ENCODE measurements around the gene ERGIC1.
"Not testable (repeated sequence)": the region's sequence is repeated elsewhere in the genome, so short reads cannot be mapped to it uniquely, and the experiment has no call there.

The ERGIC1 gene

DNA sequence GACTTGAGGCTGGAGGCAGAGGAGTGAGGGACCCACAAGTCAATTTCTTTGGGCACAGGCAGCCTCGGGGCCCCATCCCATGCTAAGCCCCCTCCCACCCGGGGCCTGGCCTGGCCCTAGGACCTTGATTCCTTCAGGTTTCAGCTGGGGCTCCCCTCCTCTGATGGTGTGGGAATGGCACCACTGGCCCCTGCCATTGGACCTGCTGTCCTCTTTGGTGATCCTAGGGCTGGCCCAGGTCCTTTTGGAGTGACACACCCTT lies 10.5 kb downstream of the ERGIC1 start:
- intact Hi-C loops (cut with DNase I), result no loop called here
- DNase-seq, result no peak

DNA sequence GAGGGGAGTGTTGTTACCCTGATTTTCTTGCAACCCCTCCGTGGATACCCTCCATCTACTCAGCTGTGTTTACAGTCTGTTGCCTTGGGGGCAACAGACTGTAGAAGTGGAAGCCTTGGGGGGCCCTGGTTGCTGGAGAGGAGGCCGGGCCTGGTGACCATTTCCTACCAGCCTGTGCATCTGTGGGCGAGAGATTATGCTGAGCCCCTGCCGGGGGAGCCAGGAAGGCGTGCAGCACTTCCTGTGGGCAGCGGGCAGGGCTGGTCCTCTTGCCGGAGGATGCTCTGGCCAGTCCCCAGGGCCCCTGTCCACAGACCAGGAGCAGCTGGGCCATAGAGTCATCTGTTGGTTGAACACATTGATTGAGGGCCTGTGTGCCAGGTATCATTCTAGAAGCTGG lies 11.1 kb downstream of the ERGIC1 start:
- intact Hi-C loops (cut with DNase I), result no loop called here

DNA sequence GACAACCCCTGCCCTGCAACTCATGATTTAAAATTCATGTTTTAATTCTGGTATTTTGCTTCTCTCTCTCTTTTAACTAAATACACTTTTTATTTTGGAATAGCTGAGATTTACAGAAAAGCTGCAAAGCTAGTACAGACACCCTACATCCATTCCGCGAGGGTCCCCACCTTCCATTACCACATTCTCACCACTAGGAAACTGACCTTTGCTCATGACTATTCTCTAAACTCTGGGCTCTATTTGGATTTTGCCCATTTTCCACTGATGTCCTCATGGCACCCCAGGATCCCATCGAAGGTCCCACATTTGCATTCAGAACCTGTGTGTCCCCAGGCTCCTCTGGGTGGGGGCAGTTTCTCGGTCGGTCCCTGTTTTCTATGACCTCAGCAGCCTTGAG lies 11.5 kb downstream of the ERGIC1 start:
- DNase-seq, result no peak
- intact Hi-C loops (cut with DNase I), result no loop called here

More for the DNA sequence above, 11.1 kb downstream of the ERGIC1 start:
- no peak for DNase-seq

DNA sequence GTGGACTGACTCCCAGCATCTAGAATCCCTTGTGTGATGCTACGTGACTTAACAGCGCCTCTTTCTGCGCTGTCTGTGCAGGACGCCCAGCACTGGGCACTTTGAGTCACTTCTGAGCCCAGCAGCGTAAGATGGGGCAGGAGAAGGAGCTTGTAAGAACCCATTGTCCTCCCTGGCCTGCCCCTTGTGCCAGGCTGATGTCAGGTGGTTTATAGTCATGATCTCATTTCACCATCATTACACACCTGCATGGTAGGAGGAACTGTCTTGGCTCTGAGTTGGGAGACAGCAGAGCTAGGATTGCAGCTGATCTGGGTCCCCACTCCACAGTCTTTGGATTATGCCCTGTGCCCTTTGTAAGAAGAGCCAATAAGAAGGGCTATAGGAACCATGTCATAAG lies 12.2 kb downstream of the ERGIC1 start:
- intact Hi-C loops (cut with DNase I), result no loop called here
- DNase-seq, result no peak

DNA sequence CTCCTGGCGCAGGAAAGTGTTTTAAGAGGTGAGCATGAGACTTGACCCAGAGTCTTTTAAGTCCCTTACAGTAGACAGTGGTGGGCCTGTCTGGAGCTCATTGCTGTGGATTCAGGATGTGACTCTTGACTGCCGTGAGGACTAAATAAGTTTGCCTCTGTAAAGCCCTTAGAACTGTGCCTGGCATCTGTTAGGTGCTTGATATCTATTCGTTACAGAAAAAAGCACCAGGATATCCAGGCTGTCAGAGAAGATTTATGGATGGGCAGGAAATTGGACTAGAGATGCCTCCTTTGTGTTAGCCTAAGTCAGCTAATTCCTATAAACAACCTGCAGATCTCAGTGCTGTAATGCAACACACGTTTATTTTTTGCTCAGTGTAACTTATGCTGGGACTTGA lies 12.6 kb downstream of the ERGIC1 start:
- no peak for DNase-seq
- intact Hi-C loops (cut with DNase I), result no loop called here

DNA sequence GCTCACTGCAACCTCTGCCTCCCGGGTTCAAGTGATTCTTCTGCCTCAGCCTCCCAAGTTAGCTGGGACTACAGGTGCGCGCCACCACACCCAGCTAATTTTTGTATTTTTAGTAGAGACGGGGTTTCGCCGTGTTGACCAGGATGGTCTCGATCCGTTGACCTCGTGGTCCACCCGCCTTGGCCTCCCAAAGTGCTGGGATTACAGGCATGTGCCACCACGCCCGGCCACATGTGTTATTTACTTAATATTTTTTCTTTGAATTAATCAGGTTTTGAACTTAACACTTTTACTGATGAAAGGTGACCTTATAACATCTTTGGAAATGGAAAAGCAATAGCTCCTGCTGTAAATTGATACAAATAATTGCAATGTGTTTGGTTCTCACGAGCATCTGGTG lies 13.5 kb downstream of the ERGIC1 start:
- DNase-seq; intact Hi-C loops (cut with DNase I): not testable (repeated sequence)

DNA sequence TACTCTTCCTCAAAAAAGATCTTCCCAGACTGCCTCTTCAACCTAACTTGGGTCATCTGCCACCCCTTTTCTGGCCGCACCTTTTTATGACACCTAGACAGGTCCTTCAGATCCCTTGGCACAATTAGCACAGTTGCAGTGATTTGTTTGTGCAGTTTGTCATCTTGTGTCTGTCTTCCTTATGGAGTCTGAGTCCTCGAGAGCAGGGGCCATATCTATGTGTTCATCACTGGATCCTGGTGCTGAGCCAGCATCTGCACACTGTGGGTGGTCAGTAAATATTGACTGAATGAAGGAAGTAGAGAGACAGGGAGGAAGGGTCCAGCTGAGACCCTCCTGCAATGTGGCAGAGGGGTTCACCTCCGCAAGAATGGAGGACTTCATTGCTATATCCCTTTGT lies 14.4 kb downstream of the ERGIC1 start:
- no peak for DNase-seq
- intact Hi-C loops (cut with DNase I), result no loop called here

DNA sequence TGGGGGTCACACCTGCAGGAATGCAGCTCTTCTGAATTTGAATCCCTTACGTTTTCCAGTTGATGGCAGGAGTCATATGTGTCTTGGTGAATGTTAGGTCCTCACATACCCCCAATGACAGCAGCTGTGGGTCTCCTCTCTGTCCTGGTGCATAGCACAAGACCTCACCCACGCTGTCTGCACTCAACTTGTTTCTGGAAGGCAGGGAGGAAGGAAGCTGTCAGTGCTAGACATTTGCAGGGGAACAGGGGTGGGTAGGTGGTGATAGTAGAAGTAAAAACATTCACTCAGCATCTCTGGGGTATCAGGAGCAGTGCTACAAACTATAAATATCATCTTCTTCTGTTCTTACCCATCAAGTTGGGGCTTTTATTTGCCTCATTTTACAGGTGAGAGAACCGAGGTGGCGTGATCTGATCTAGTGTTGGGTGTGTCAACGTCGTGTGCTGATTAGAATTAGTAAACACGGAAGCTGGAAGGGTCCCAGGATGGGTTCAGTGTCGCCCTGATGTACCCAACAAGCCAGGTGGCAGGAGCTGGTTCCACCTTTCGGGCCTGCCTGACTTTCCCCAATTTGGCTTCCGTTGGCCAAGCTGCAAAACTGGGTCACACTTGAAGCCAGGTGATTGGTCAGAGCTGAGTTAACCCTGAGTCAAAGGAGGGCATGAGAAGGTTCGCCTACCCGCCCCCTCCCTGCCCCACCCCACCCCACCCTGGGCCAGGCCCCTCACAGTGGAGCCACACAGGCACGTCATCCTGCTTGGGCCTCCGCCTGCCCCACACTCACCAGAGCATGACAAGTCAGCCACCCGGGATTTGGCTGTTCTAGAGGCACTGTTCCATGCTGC lies 15.8 kb downstream of the ERGIC1 start:
- no peak for DNase-seq

DNA sequence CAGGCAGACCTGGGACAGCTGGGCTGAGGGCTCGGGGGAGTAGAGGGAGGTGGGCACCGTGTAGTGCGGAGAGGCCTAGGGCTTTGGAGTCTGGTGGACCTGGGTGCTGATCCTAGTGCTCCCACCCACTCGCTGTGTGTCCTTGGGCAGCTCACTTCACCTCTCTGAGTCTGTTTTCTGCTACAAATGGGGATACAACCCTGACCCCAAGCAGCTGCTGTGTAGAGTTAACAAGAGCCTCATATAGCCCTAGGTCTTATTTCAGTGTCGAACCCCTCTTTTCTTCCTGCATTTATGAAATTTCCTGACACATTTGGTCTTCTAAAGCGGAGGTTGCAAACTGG lies 16.4 kb downstream of the ERGIC1 start:
- intact Hi-C loops (cut with DNase I), result loop anchor here (5.0 kb wide), 1 partner anchor 558 kb away; no protein-coding TSS in a partner anchor
- DNase-seq, result no peak

More for the DNA sequence above, 15.8 kb downstream of the ERGIC1 start:
- intact Hi-C loops (cut with DNase I), result loop anchor here (5.0 kb wide), 1 partner anchor 558 kb away; no protein-coding TSS in a partner anchor

DNA sequence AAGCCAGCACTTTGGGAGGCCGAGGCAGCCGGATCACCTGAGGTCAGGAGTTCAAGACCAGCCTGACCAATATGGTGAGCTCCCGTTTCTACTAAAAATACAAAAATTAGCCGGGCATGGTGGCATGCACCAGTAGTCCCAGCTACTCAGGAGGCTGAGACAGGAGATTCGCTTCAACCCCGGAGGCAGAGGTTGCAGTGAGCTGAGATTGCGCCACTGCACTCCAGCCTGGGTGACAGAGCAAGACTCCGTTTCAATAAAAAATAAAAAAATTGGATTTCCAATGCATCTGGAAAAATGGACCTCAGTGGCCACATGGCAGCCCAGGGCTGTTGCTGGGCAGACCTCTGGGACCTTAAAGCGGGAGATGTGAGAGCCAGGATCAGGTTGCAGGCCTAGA lies 17.2 kb downstream of the ERGIC1 start:
- intact Hi-C loops (cut with DNase I), result loop anchor here (5.0 kb wide), 1 partner anchor 559 kb away; no protein-coding TSS in a partner anchor
- not testable (repeated sequence) for DNase-seq

DNA sequence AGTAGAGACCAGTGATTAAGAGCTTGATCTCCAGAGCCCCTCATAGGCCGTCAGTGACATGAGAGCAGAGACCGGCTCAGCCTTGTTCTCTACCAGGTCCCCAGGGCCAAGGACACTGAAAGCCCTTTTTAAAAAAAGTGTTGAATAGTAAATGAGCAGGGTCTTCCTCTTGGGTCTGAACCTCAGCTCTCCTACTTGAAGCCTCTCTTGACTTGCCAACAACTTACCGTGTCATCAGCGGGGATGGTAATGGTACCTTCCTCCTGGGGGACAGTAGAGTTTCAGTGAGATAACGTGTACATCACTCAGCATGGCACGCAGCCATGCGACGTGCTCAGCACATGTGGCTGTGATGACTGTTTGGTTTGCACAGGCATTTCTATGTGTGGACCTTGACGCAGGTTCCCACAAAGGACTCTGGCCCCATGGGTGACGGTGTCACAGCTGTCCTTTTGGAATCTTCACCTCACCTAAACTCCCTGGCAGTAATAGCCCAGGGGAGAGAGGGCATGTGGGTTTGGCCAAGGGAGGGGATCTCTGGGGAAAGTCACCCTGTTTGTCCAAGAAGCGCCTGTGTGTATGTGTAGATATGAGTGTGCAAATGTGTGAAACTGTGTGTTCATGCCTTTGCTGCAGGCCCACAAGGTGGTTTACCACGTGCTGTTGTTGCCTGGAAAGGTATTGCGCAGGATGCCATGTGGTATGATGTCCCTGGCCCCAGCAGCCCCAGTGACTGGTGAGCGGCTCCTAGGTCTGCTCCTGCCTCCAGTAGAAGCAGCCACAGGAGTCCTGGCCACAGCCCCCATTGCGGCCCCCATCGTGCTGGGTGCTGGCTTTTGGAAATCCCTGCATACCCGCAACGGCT lies 18.7 kb downstream of the ERGIC1 start:
- peak in 1 of 10 donors; percentile 41 for DNase-seq

DNA sequence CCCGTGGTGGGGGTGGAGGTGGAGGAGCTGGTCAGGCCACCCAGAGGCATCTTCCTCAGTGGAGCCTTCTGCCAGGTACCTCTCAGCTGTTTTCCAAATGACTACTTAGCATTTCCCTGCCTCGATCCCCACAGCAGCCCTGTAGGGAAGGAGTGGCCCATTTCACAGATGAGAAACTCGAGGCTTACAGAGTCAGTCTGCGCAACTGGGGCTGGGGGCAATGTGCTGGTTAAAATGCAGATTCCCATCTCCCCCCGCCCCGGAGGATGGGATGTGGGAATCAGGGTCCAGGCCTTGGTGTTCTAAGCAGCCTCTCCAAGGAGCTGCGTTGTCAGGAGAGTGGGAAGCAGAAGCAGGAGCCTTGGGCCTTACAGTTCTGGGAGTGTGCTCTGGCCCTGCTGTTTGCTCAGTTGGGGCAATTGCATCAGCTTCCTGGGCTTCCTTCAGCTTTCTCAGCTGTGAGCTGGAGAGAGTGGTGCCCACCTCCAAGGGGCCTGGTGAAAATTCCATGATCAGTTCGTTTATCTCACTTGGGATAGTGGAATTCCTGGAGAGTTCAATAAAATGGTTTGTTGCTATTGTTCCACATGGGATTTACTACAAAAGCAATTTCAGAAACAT lies 19.4 kb downstream of the ERGIC1 start:
- DNase-seq, result peak in 1 of 10 donors; percentile 52
- intact Hi-C loops (cut with DNase I), result loop anchor here (5.0 kb wide), 1 partner anchor 561 kb away; no protein-coding TSS in a partner anchor

More for the DNA sequence above, 18.7 kb downstream of the ERGIC1 start:
- intact Hi-C loops (cut with DNase I), result loop anchor here (5.0 kb wide), 1 partner anchor 560 kb away; no protein-coding TSS in a partner anchor

DNA sequence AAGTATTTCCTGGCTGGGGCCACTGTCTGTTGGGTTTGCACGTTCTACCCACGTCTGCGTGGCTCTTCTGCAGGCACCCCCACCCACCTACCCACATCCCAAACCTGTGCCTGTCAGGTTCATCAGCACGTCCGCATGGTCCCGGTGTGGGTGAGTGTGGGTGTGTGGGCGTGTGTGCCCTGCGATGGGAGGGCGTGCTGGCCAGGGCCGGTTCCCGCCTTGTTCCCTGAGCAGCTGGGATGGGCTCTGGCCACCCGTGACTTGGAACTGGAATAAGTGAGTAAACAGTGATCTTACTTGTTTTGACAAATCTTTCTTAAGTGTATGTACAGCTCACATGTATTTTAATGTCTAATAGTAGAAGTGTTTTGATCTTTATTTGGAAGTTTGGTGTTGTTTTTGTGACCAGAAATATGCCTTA lies 20.4 kb downstream of the ERGIC1 start:
- peak in 2 of 10 donors; percentile 65 to 73 for DNase-seq
- intact Hi-C loops (cut with DNase I), result loop anchor here (5.0 kb wide), 1 partner anchor 562 kb away; no protein-coding TSS in a partner anchor

DNA sequence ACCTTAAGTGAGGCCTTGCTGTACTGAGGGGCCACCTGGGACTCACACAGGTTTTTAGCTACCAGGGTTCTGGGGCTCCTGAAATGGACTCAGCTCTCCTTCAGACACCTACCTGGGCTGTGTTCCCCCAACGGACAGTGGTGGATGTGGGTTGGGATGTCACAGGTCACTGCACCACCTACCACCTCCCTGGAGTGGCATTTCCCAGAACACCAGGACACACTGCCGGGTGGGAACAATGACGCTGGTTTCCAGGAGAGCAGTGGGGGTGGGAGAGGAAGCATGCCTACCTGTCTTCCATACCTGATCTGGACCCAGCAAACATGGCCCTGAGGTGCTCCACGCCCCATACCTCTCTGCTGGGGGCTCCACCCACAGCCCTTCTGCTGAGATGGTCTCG lies 20.9 kb downstream of the ERGIC1 start:
- peak in 1 of 10 donors; percentile 55 for DNase-seq
- intact Hi-C loops (cut with DNase I), result loop anchor here (5.0 kb wide), 1 partner anchor 563 kb away; no protein-coding TSS in a partner anchor

DNA sequence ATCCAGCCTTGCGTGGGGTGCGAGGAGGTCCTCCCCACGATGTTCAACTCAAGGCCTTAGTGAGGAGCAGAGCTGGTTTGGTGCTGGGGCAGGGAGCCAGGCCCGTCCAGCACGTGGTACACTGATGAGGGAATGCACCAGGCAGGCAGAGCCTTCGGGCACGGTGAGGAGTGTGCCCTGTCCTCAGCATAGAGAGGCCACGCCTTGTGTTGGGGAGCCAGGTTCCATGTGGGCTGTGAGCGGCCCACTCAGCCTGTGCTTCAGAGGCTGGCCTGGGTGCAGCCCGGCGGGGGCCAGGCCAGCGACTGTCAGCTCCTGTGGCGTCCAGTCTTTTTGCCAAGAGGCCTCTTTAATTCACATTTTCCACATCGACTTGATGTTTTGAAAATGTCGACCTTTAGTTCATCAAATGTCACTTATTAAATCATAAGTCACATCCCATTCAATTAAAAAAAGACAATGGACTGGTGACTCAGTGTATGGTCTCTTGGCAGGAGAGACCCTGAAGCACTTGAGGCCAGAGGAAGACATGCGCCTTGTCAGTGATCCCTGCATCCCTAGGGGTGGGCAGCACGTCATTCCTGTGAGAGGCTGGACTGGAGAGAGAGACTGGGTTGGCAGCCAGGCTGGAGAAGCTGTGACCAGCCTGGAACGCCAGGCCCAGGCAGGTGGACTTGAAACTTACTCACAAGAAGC lies 21.7 kb downstream of the ERGIC1 start:
- DNase-seq, result peak in 1 of 10 donors; percentile 89
- intact Hi-C loops (cut with DNase I), result no loop called here

DNA sequence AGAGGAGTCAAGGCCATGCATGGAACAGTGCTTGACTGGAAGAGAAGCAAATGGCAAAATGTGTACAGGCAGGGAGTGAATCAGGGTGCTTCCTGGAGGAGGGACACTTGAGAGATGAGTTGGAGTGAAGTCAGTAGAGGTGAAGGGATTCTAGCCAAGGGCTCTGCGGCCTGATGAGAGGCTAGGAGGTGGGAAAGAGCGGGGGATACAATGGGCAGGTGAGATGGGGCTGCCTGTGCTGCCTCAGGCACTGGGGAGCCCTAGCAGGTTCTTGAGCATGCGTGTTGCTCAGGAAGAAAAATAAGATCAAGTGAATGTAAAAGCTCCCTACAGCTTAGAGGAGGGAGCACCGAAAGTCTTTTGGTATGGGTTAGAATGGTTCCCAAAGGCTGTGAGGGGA lies 22.3 kb downstream of the ERGIC1 start:
- intact Hi-C loops (cut with DNase I), result no loop called here
- peak in 1 of 10 donors; percentile 35 for DNase-seq

DNA sequence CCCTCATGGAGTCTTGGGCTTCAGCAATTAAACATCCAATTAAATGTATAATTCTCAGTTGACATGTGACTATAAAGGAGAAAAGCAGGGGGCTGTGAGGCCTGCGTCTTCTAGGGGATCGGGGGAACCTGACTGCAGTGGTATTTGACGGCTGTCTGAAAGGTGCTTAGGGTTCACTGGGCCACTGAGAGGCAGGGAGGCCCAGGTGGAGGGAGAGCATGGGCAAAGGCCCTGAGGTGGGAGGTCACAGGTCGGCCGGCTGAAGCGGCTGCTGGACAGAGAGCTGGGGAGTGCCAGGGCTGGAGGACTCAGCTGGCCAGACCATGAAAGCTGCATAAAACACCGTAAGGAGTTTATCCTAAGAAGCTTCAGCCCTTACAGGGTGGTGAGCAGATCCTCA lies 23.9 kb downstream of the ERGIC1 start:
- intact Hi-C loops (cut with DNase I), result no loop called here

DNA sequence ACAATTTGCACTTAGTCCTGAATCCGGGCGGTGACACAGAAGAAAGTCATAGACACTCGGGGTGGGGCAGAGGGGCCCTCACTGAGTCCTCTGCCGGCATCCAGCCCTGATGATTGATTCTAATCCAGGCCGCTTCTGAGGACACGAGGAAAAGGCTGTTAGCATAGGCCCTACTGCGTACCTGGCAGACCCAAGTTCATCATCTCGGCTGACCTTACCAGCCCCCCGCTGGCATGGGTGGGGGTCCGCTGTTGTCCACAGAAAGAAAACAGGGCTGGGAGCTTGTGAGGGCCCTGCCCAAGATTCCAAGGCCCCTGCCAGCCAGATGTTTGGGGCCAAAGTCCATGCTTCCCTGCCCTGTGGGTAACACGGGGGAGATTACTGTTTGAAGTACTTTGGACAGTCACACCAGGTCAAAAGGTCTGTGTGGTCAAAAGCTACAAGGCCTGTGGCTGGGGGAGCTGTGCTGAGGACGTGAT lies 24.5 kb downstream of the ERGIC1 start:
- intact Hi-C loops (cut with DNase I), result no loop called here
- DNase-seq, result peak in 1 of 10 donors; percentile 62

More for the DNA sequence above, 23.9 kb downstream of the ERGIC1 start:
- DNase-seq, result no peak

DNA sequence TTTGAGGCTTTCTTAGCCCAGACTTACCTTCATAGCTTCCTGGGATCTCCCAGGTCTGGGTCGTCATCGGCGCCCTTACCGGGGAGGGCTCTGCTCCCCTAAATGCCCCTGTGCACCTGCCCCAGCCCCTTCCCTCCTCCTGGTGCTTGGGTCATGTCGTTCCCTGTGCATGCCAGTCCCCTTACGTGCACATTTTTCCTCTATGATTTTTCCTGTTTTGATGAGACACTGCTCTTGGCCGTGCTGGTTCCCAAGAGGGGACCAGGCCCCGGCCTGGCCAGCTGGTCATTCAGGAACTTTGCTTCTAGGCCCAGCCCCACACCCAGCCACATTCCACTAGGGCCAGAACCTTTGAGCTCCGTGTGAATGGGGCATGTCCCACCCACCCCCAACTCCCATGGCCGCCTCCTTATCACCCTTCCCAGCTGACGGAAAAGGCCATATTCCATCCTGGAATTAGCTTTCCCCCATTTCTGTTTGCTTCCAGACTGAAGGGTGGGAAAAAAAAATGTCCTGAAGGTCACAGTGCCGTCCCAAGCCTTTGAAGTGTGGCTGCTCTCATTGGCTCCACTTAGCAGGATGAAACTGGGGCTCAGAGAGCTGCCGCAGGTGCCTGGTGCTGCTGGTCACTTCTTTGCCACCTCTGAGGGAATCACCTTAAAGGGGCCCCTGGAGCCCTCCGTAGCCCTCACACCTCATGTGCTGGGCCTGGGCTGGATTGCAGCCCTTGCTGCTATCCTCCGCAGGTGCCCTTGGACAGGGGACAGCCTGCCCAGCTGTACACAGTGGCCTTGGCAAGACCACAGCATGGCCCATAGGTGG lies 25.1 kb downstream of the ERGIC1 start:
- intact Hi-C loops (cut with DNase I), result no loop called here
- peak in 1 of 10 donors; percentile 78 for DNase-seq
